ENCODE data around the gene C2orf80.

GRCh38 chr2:208139447-208139846 is 50.4 kb downstream of the C2orf80 start:
- no peak for TF ChIP-seq POLR2AphosphoS5 (IDR thresholded peaks at IDR 0.05)
- no peak for TF ChIP-seq CTCF (IDR thresholded peaks at IDR 0.05)
- TF ChIP-seq POLR2A (IDR thresholded peaks at IDR 0.05) = no peak

All from gastroesophageal sphincter (tissue), 3 donors.